ENCODE results near the gene LRTM1.

LRTM1 gene

GRCh38 chr3:54892168-54892567 is 35.7 kb downstream of the LRTM1 start:
- DNase-seq (ENCODE audit: low read depth) = no peak

GRCh38 chr3:54891540-54891897 is 36.3 kb downstream of the LRTM1 start:
- peak; percentile 84 for DNase-seq (ENCODE audit: low read depth)

GRCh38 chr3:54889731-54890130 is 38.1 kb downstream of the LRTM1 start:
- no peak for DNase-seq (ENCODE audit: low read depth)

GRCh38 chr3:54888873-54889272 is 39.0 kb downstream of the LRTM1 start:
- no peak for DNase-seq (ENCODE audit: low read depth)

- DNase-seq (ENCODE audit: low read depth) = no peak
Observed at GRCh38 chr3:54888162-54888561, 39.7 kb downstream of the LRTM1 start.

GRCh38 chr3:54882129-54882833 is 45.6 kb downstream of the LRTM1 start:
- peak; percentile 90 for DNase-seq (ENCODE audit: low read depth)

- no peak for DNase-seq (ENCODE audit: low read depth)
Observed at GRCh38 chr3:54878145-54878544, 49.7 kb downstream of the LRTM1 start.

GRCh38 chr3:54877730-54878129 is 50.1 kb downstream of the LRTM1 start:
- no peak for DNase-seq (ENCODE audit: low read depth)

- no peak for DNase-seq (ENCODE audit: low read depth)
Observed at GRCh38 chr3:54876694-54877093, 51.2 kb downstream of the LRTM1 start.

- DNase-seq (ENCODE audit: low read depth) = no peak
Observed at GRCh38 chr3:54875596-54876268, 52.1 kb downstream of the LRTM1 start.

GRCh38 chr3:54874816-54875556 is 52.9 kb downstream of the LRTM1 start:
- no peak for DNase-seq (ENCODE audit: low read depth)

GRCh38 chr3:54873059-54874010 is 54.5 kb downstream of the LRTM1 start:
- DNase-seq (ENCODE audit: low read depth) = no peak

- DNase-seq (ENCODE audit: low read depth) = no peak
Observed at GRCh38 chr3:54871867-54872266, 56.0 kb downstream of the LRTM1 start.

- peak; percentile 89 for DNase-seq (ENCODE audit: low read depth)
Observed at GRCh38 chr3:54870423-54870822, 57.4 kb downstream of the LRTM1 start.
